B cell (primary cell): Measurements from ENCODE around the gene SUSD2. TPM values are rescaled to one million over a fixed set of nuclear protein-coding genes. Genes with fewer than 3 reads are reported as not detected.

Experiments used
- ATAC-seq: fragments of 200-7000 bp; cut with Tn5 transposase; one replicate; pipeline ENCODE4 v1.10.0; 2021; ENCODE audit warnings: low read depth, mild to moderate bottlenecking, moderate number of reproducible peaks, moderate library complexity
- CTCF ChIA-PET: fragments of 350-600 bp; sonication (Branson Sonifier 250); formaldehyde crosslinking; loops from one replicate; lab custom pipeline; 2021; ENCODE audit warnings: antibody characterized with exemption, inconsistent platforms; lab: Charles Lee
- POLR2A ChIA-PET: fragments of 350-600 bp; sonication (Branson Sonifier 250); formaldehyde crosslinking; loops from one replicate; lab custom pipeline; 2021; ENCODE audit warnings: antibody characterized with exemption; lab: Charles Lee
- DNase-seq: peaks from one replicate; pipeline ENCODE4 v3.0.0; 2013
- H2AFZ ChIP-seq: 2 replicates; pipeline ENCODE4 v1.6.1; 2012; ENCODE audit warnings: mild to moderate bottlenecking, low read depth, low read length; ENCODE audit not compliant: insufficient read depth, poor library complexity, severe bottlenecking
- H3K27ac ChIP-seq, 2 donors: 1 replicate in 1 of 2; 2 replicates in 1 of 2; pipeline ENCODE4 v1.5.1; 2012 to 2013; ENCODE audit warnings: low read length in 2 of 2, mild to moderate bottlenecking in 2 of 2, moderate library complexity in 1 of 2
- H3K27me3 ChIP-seq, 4 experiments: fragments of 200-600 bp in 1 of 4; sonication (generic) in 1 of 4; replicated peaks in 1 of 4; 1 replicate in 2 of 4; 2 replicates in 2 of 4; pipeline versions ENCODE4 v1.6.1 to v1.7.0; 2013 to 2016; ENCODE audit warnings: low read length in 3 of 4, mild to moderate bottlenecking in 2 of 4, mixed read lengths in 1 of 4, moderate library complexity in 1 of 4; ENCODE audit not compliant: insufficient read depth in 4 of 4, control insufficient read depth in 3 of 4; ENCODE audit errors: control extremely low read depth in 1 of 4
- H3K36me3 ChIP-seq, 2 experiments: replicated peaks in 1 of 2; 1 replicate in 1 of 2; 2 replicates in 1 of 2; pipeline versions ENCODE4 v1.6.1 to v1.7.1; 2013; ENCODE audit warnings: low read length in 1 of 2; ENCODE audit not compliant: insufficient read depth in 2 of 2, control insufficient read depth in 1 of 2; ENCODE audit errors: control extremely low read depth in 1 of 2, extremely low read depth in 1 of 2
- H3K4me1 ChIP-seq, 2 donors: fragments of 200-600 bp in 1 of 2; sonication (generic) in 1 of 2; 1 replicate in 1 of 2; 2 replicates in 1 of 2; pipeline versions ENCODE4 v1.5.1 to v1.6.1; 2013 to 2017; ENCODE audit warnings: low read length in 2 of 2; ENCODE audit not compliant: control insufficient read depth in 2 of 2, insufficient read depth in 2 of 2
- H3K4me2 ChIP-seq: replicated peaks from 2 replicates; pipeline ENCODE3; 2012; ENCODE audit warnings: mild to moderate bottlenecking, low read depth, low read length; ENCODE audit not compliant: poor library complexity, severe bottlenecking
- H3K4me3 ChIP-seq, 5 experiments: fragments of 200-600 bp in 1 of 5; sonication (generic) in 1 of 5; 1 replicate in 3 of 5; 2 replicates in 2 of 5; pipeline versions ENCODE4 v1.5.1 to v1.7.0; 2011 to 2016; ENCODE audit warnings: low read length in 4 of 5, mild to moderate bottlenecking in 4 of 5, low read depth in 2 of 5, control low read depth in 1 of 5, moderate library complexity in 1 of 5; ENCODE audit not compliant: insufficient read depth in 1 of 5; ENCODE audit errors: control extremely low read depth in 1 of 5, extremely low read depth in 1 of 5
- H3K79me2 ChIP-seq: fragments of 200-600 bp; sonication (generic); one replicate; pipeline ENCODE4 v1.6.0; 2016; ENCODE audit warnings: low read length; ENCODE audit not compliant: control insufficient read depth, insufficient read depth
- H3K9ac ChIP-seq: fragments of 200-600 bp; sonication (generic); 2 replicates; pipeline ENCODE4 v1.6.1; 2017; ENCODE audit warnings: mild to moderate bottlenecking, low read length, moderate library complexity
- H3K9me3 ChIP-seq, 3 donors: one replicate each; pipeline versions ENCODE4 v1.6.1 to v1.7.1; 2013; ENCODE audit warnings: low read length in 2 of 3; ENCODE audit not compliant: control insufficient read depth in 2 of 3, insufficient read depth in 1 of 3; ENCODE audit errors: control extremely low read depth in 1 of 3
- H4K20me1 ChIP-seq: 2 replicates; pipeline ENCODE4 v1.6.0; 2012; ENCODE audit warnings: mild to moderate bottlenecking, low read length; ENCODE audit not compliant: insufficient read depth, control insufficient read depth, poor library complexity, severe bottlenecking
- H3K27ac Mint-ChIP-seq: one replicate; pipeline ENCODE4 v1.8.0; 2021; ENCODE audit warnings: mixed read lengths
- H3K27me3 Mint-ChIP-seq: one replicate; pipeline ENCODE4 v1.8.0; 2021; ENCODE audit warnings: mixed read lengths
- H3K4me1 Mint-ChIP-seq: one replicate; pipeline ENCODE4 v1.8.0; 2021; ENCODE audit warnings: mixed read lengths
- H3K4me3 Mint-ChIP-seq: one replicate; pipeline ENCODE4 v1.8.0; 2021; ENCODE audit warnings: mixed read lengths
- H3K9me3 Mint-ChIP-seq: one replicate; pipeline ENCODE4 v1.8.0; 2022; ENCODE audit warnings: mixed read lengths; ENCODE audit not compliant: insufficient read depth
- CTCF ChIP-seq: fragments of 200-600 bp; IDR thresholded peaks from one replicate; pipeline ENCODE4 v1.8.0; 2022; ENCODE audit warnings: antibody characterized with exemption, mild to moderate bottlenecking
- EZH2 ChIP-seq: IDR thresholded peaks from 2 replicates; pipeline ENCODE4 v1.6.1; 2012; ENCODE audit warnings: borderline replicate concordance, low read depth, mild to moderate bottlenecking, moderate library complexity, low read length; ENCODE audit not compliant: insufficient read depth, poor library complexity, severe bottlenecking
- WGBS: methylation state at CpG from one replicate; pipeline ENCODE4 v1.1.5; 2013; ENCODE audit warnings: missing lambda C conversion rate; ENCODE audit not compliant: insufficient coverage; 5-methylcytosine and 5-hydroxymethylcytosine counted together
- intact Hi-C: fragments of 100-400 bp; cut with micrococcal nuclease; formaldehyde crosslinking; loops from one replicate; pipeline ENCODE4 v1.10.0; 2022
- polyA plus RNA-seq: library from polyadenylated mRNA; depleted of rRNA; stranded (reverse); fragments of >200 nt; gene quantifications from 2 replicates; pipeline ENCODE4 v1.2.3, GENCODE V29; 2012
- total RNA-seq, 2 donors: library from RNA; stranded (reverse); fragments of 120-200 nt in 1 of 2; gene quantifications; 1 replicate in 1 of 2; 2 replicates in 1 of 2; pipeline versions ENCODE4 v1.2.3 to v1.2.4, GENCODE V29; 2013 to 2022

Gene SUSD2
- total and polyA plus RNA-seq, 2 donors (not counting 1 experiment from before 2014, with no cell fraction given) = 0.30 to 0.48 TPM

GRCh38 chr22:24178502-24179440 lies 2.5 kb upstream of the SUSD2 start:
- no peak overlapping the region for H3K9ac ChIP-seq
- no peak for TF ChIP-seq EZH2
- TF ChIP-seq CTCF = no peak
- Mint-ChIP-seq H3K27me3 (no peaks in the 10 kb centered on the region), H3K9me3 (no peaks in the 10 kb centered on the region), H3K4me1 (peaks cover 5% of the 10 kb centered on the region), H3K27ac (peak overlapping the region; percentile 37), H3K4me3 (no peak overlapping the region)
- no peaks in the 10 kb centered on the region for H3K79me2 ChIP-seq
- ATAC-seq (no peak), DNase-seq (no peak)
- no peak overlapping the region for H3K4me2 ChIP-seq
- no peaks in the 10 kb centered on the region for H3K9me3 ChIP-seq
- no peak overlapping the region for H2AFZ ChIP-seq
- intact Hi-C loops = loop anchor here (5.0 kb wide), 2 partner anchors 196 to 316 kb away; partner anchors contain the start of gene GSTT2
- CTCF ChIA-PET = interaction anchor here (0.6 to 1.9 kb wide), 7 partner anchors 18 to 191 kb away, joined by 3 to 8 read pairs (median 3); no protein-coding TSS in a partner anchor
- H3K4me3 ChIP-seq = no peak overlapping the region
- H3K4me1 ChIP-seq = peaks cover 4 to 6% of the 10 kb centered on the region in 2 donors
- WGBS = 84% methylated on average over 16 of the region's 21 CpGs
- no peak overlapping the region for H3K27ac ChIP-seq
- peaks cover 12% of the 10 kb centered on the region for H4K20me1 ChIP-seq
- H3K27me3 ChIP-seq = no peaks in the 10 kb centered on the region
- POLR2A ChIA-PET = interaction anchor here (1.0 kb wide), 1 partner anchor 23 kb away, joined by 4 read pairs; no protein-coding TSS in a partner anchor
- peaks cover 0 to 40% of the 10 kb centered on the region in 2 experiments for H3K36me3 ChIP-seq
